Measurements from ENCODE around the gene LRRC26. TPM values are rescaled to one million over a fixed set of nuclear protein-coding genes. Genes with fewer than 3 reads are reported as not detected.

LRRC26 gene
- total and polyA plus RNA-seq, 2 donors (not counting 3 experiments of a cell fraction or from before 2014, with no cell fraction given), result 0.08 TPM; not detected in 1

DNA sequence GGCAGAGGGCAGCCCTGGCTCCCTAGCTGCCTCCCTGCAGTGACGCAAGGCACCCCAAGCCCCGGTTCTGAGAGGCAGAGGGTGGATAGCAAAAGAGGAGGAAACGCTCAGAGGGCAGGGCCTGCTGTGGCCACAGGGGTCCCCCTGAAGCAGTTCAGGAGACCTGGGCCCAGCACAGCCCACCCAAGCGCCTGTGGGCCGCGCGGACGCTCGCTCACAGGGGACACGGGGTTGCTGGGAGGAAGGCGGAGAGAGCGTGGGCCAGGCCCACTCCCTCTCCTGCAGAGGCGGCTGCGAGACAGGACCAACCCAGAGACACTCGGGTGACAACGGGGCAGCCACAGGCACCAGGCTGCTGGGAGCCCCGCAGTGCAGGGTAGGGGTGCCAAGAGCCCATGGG, 9.9 kb upstream of the LRRC26 start:
- peaks cover 6% of the 10 kb centered on the region for H3K4me1 ChIP-seq (ENCODE audit: control insufficient read depth, extremely low read depth, insufficient read depth, low read length)
- DNase-seq (ENCODE audit: low read depth, low spot score) (no peak), FAIRE-seq (no peak)
- no TSS peak for BruUV-seq (replicated peaks)
- H3K9me3 ChIP-seq (replicated peaks; ENCODE audit: control insufficient read depth, insufficient read depth, low read length), result no peaks in the 10 kb centered on the region
- no peaks in the 10 kb centered on the region for H3K27me3 ChIP-seq (ENCODE audit: control insufficient read depth in 2 of 2, insufficient read depth in 2 of 2, low read length in 2 of 2)
- H4K20me1 ChIP-seq (replicated peaks; ENCODE audit: control insufficient read depth, extremely low read depth, insufficient read depth, low read length), result no peaks in the 10 kb centered on the region
- H3K9me1 ChIP-seq (replicated peaks; ENCODE audit: control insufficient read depth, extremely low read depth, insufficient read depth, low read length), result no peaks in the 10 kb centered on the region
- peaks cover 0 to 46% of the 10 kb centered on the region in 2 experiments for H3K36me3 ChIP-seq (ENCODE audit: control insufficient read depth in 2 of 2, extremely low read depth in 1 of 2, insufficient read depth in 2 of 2, low read length in 2 of 2)
- intact Hi-C loops (cut with micrococcal nuclease), result loop anchor here (5.0 kb wide), 1 partner anchor 62 kb away; no protein-coding TSS in a partner anchor
- POLR2A ChIA-PET, result no interaction called here
- H3K9ac ChIP-seq (replicated peaks; ENCODE audit: extremely low read depth, insufficient read depth, low read length), result no peak overlapping the region
- no peak overlapping the region for H3K4me2 ChIP-seq (ENCODE audit: insufficient read depth, low read length)
- no peak overlapping the region for H3K4me3 ChIP-seq (replicated peaks in 1 of 3; ENCODE audit: insufficient read depth in 1 of 3, low read depth in 1 of 3, low read length in 3 of 3)
- H2AFZ ChIP-seq (ENCODE audit: low read depth, low read length), result no peak overlapping the region
- dilution Hi-C loops (cut with MboI; ENCODE audit: extremely low pct_ligation_motif_present, low sequenced_read_pairs), result no loop called here
- CTCF ChIA-PET, result no interaction called here
- TF ChIP-seq POLR2A (IDR thresholded peaks at IDR 0.05; ENCODE audit: low read depth, low read length) (no peak), MAX (IDR thresholded peaks at IDR 0.05; ENCODE audit: insufficient read depth, insufficient read length) (no peak), JUN (IDR thresholded peaks at IDR 0.05; ENCODE audit: borderline replicate concordance, insufficient read depth, insufficient read length, low read depth) (no peak), MYC (IDR thresholded peaks at IDR 0.05; ENCODE audit: low read depth, low read length) (no peak), CTCF (IDR thresholded peaks at IDR 0.05; ENCODE audit: extremely low read depth in 1 of 2, insufficient read depth in 1 of 2, low read depth in 1 of 2, low read length in 2 of 2) (no peak), POLR2AphosphoS5 (IDR thresholded peaks at IDR 0.05; ENCODE audit: insufficient read depth, low read depth, low read length) (no peak), GATA2 (IDR thresholded peaks at IDR 0.05; ENCODE audit: insufficient read depth, insufficient read length, low read depth, low read length) (no peak), EZH2 (IDR thresholded peaks at IDR 0.05; ENCODE audit: borderline replicate concordance, low read depth, low read length, severe bottlenecking) (no peak), FOS (IDR thresholded peaks at IDR 0.05; ENCODE audit: borderline replicate concordance, insufficient read depth, low read length) (no peak)
- H3K79me2 ChIP-seq (ENCODE audit: control insufficient read depth, insufficient read depth, low read length), result no peaks in the 10 kb centered on the region
- H3K27ac ChIP-seq (ENCODE audit: insufficient read depth, low read depth, low read length), result no peak overlapping the region

All from endothelial cell of umbilical vein (primary cell).